ENCODE measurements around the gene EVA1C. TPM values are rescaled to one million over a fixed set of nuclear protein-coding genes. Genes with fewer than 3 reads are reported as not detected.
"Not testable (repeated sequence)": the region's sequence is repeated elsewhere in the genome, so short reads cannot be mapped to it uniquely, and the experiment has no call there.

Gene EVA1C
- total and polyA plus RNA-seq, 7 donors, result 5.5 to 10.7 (median 6.1) TPM

DNA sequence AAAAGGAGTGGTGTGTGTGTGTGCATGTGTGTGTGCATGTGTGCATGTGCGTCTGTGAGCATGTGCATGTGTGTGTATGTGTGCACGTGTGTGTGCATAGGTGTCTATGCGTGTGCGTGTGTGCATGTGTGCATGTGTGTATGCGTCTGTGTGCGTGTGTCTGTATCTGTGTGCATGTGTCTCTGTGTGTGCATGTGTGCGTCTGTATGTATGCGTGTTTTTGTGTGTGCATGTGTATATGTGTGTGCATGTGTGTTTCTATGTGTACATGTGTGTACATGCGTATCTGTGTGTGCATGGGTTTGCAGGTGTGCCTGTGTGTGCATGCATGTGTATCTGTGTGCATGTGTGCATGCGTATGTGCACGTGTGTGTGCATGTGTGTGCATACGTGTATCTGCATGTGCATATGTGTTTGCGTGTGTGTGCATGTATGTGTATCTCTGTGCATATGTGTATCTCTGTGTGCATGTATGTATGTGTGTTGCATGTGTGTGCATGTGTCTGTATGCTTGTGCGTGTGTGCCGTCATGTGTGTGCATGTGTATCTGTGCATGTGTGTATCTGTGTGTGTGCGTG, 94.9 kb downstream of the EVA1C start:
- 93 to 97% (median 95%) methylated on average over 16 of the region's 16 CpGs for WGBS, 3 donors
- ATAC-seq, result no peak

GRCh38 chr21:32508036-32508435, 95.5 kb downstream of the EVA1C start:
- H3K27ac ChIP-seq; H3K27me3 ChIP-seq (ENCODE audit: insufficient read depth in 3 of 3, low read length in 2 of 3); intact Hi-C loops (cut with DNase I); DNase-seq; H3K4me1 ChIP-seq; H3K9me3 ChIP-seq; H3K4me3 ChIP-seq; ATAC-seq: not testable (repeated sequence)
- H3K36me3 ChIP-seq (ENCODE audit: insufficient read depth in 1 of 2, low read depth in 1 of 2), result peaks cover 0 to 18% of the 10 kb centered on the region in 2 donors
- WGBS, 3 donors, result 55 to 67% (median 62%) methylated on average over 4 of the region's 4 CpGs

More for the DNA sequence above, 94.9 kb downstream of the EVA1C start:
- no peaks in the 10 kb centered on the region for H3K9me3 ChIP-seq
- DNase-seq, result no peak
- no peaks in the 10 kb centered on the region for H3K4me1 ChIP-seq
- H3K27ac ChIP-seq, result no peak overlapping the region
- peaks cover 0 to 18% of the 10 kb centered on the region in 2 donors for H3K36me3 ChIP-seq (ENCODE audit: insufficient read depth in 1 of 2, low read depth in 1 of 2)
- no peaks in the 10 kb centered on the region for H3K27me3 ChIP-seq (ENCODE audit: insufficient read depth in 3 of 3, low read length in 2 of 3)
- TF ChIP-seq, protein P1, sequence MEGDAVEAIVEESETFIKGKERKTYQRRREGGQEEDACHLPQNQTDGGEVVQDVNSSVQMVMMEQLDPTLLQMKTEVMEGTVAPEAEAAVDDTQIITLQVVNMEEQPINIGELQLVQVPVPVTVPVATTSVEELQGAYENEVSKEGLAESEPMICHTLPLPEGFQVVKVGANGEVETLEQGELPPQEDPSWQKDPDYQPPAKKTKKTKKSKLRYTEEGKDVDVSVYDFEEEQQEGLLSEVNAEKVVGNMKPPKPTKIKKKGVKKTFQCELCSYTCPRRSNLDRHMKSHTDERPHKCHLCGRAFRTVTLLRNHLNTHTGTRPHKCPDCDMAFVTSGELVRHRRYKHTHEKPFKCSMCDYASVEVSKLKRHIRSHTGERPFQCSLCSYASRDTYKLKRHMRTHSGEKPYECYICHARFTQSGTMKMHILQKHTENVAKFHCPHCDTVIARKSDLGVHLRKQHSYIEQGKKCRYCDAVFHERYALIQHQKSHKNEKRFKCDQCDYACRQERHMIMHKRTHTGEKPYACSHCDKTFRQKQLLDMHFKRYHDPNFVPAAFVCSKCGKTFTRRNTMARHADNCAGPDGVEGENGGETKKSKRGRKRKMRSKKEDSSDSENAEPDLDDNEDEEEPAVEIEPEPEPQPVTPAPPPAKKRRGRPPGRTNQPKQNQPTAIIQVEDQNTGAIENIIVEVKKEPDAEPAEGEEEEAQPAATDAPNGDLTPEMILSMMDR (IDR thresholded peaks at IDR 0.05), result no peak
- no peak overlapping the region for H3K4me3 ChIP-seq
- intact Hi-C loops (cut with DNase I), result no loop called here

- no peaks in the 10 kb centered on the region for H3K4me1 ChIP-seq
- no peak for ATAC-seq
- TF ChIP-seq, protein P1 (IDR thresholded peaks at IDR 0.05), result no peak
- DNase-seq, result no peak
- no peak overlapping the region for H3K4me3 ChIP-seq
- H3K9me3 ChIP-seq, result no peaks in the 10 kb centered on the region
- no peaks in the 10 kb centered on the region for H3K27me3 ChIP-seq (ENCODE audit: insufficient read depth in 3 of 3, low read length in 2 of 3)
- intact Hi-C loops (cut with DNase I), result no loop called here
- H3K27ac ChIP-seq, result no peak overlapping the region
- peaks cover 0 to 15% of the 10 kb centered on the region in 2 donors for H3K36me3 ChIP-seq (ENCODE audit: insufficient read depth in 1 of 2, low read depth in 1 of 2)
- WGBS, 3 donors, result 58 to 70% (median 61%) methylated on average over 9 of the region's 9 CpGs
Measured at GRCh38 chr21:32508558-32508957, 96.1 kb downstream of the EVA1C start.

DNA sequence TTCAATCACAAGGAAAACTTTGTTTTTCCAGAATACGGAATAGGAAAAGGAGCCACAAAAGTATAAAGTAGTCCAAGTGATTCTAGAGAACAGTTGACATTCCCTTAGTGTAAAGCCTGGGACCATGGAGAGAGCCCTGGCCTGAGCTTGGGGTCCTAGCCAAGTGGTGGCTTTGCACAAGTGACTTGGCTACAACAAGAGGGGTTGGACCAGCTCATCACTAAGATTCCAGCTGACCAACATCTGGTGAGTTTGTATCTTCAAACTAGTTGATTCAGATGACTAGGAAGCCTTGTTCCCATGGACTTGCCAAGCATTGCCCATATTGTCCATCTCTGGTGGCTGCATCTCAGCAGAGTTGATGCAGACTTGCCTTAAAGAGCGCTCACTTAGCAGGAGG, 96.5 kb downstream of the EVA1C start:
- H3K4me1 ChIP-seq; intact Hi-C loops (cut with DNase I); H3K4me3 ChIP-seq; ATAC-seq; H3K27me3 ChIP-seq (ENCODE audit: insufficient read depth in 3 of 3, low read length in 2 of 3); H3K9me3 ChIP-seq; DNase-seq; H3K27ac ChIP-seq: not testable (repeated sequence)
- WGBS, 3 donors, result 69 to 75% (median 72%) methylated on average over 2 of the region's 2 CpGs
- H3K36me3 ChIP-seq (ENCODE audit: insufficient read depth in 1 of 2, low read depth in 1 of 2), result peaks cover 0 to 11% of the 10 kb centered on the region in 2 donors

DNA sequence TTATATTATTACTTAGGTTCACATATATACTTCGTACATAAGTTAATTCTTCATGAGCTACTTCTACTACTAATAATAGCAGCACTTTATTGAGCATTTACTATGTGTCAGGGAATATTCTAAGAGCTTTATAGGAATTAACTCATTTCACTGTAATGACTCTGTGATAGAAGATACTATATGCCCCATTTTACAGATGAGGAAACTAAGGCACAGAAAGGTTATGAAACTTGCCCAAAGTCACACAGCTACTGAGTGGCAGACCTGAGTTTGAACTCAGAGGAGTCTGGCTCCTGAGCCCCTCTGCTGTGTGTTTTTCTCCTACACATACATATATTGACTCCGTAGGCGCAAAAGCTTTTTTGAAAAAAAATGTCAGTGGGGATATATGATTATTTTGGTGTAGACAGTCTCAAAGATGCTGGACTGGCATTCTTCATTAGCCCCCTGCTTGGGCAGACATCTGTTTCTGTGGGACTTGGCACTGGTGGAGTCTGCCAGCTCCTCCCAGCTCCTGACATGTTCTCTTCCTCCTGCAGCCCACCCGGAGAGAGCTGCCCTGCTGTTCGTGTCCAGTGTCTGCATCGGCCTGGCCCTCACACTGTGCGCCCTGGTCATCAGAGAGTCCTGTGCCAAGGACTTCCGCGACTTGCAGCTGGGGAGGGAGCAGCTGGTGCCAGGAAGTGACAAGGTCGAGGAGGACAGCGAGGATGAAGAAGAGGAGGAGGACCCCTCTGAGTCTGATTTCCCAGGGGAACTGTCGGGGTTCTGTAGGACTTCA, 102.0 kb downstream of the EVA1C start:
- DNase-seq, result no peak
- TF ChIP-seq, protein P1 (IDR thresholded peaks at IDR 0.05), result no peak
- Histone ChIP-seq H3K4me1 (no peaks in the 10 kb centered on the region), H3K27ac (no peak overlapping the region), H3K9me3 (no peaks in the 10 kb centered on the region), H3K4me3 (no peak overlapping the region), H3K27me3 (ENCODE audit: insufficient read depth in 3 of 3, low read length in 2 of 3) (no peaks in the 10 kb centered on the region), H3K36me3 (ENCODE audit: insufficient read depth in 1 of 2, low read depth in 1 of 2) (no peaks in the 10 kb centered on the region)
- 44 to 48% (median 48%) methylated on average over 12 of the region's 12 CpGs for WGBS, 3 donors
- ATAC-seq, result no peak
- intact Hi-C loops (cut with DNase I), result no loop called here

Measured in psoas muscle (tissue), 8 donors.